HepG2 (cell line): ENCODE data around the gene CHRNB1. TPM values are rescaled to one million over a fixed set of nuclear protein-coding genes. Genes with fewer than 3 reads are reported as not detected.

Source experiments
- ARID3A ChIP-seq: IDR thresholded peaks from 2 replicates; pipeline ENCODE4 v1.6.1; 2012; ENCODE audit warnings: low read depth, low read length, improper control_type of control experiment
- ARNTL ChIP-seq: sonication (generic); formaldehyde crosslinking; IDR thresholded peaks from 2 replicates; pipeline ENCODE4 v1.4.0; 2020; ENCODE audit warnings: mild to moderate bottlenecking, missing genetic modification reagents
- BRCA1 ChIP-seq: sonication (generic); formaldehyde crosslinking; IDR thresholded peaks from 2 replicates; pipeline ENCODE4 v1.4.0; 2020; ENCODE audit warnings: missing genetic modification reagents
- ETV6 ChIP-seq: sonication (generic); formaldehyde crosslinking; conservative IDR thresholded peaks from 2 replicates; pipeline ENCODE4 v1.4.0; 2020; ENCODE audit warnings: missing genetic modification reagents
- FOXJ3 ChIP-seq: sonication (generic); formaldehyde crosslinking; IDR thresholded peaks from 2 replicates; pipeline ENCODE4 v1.4.0; 2020; ENCODE audit warnings: missing genetic modification reagents, mild to moderate bottlenecking, borderline replicate concordance
- HHEX ChIP-seq: IDR thresholded peaks from 2 replicates; pipeline ENCODE4 v1.6.1; 2016; ENCODE audit warnings: control low read depth
- ISL2 ChIP-seq: sonication (generic); formaldehyde crosslinking; IDR thresholded peaks from 2 replicates; pipeline ENCODE4 v1.5.0; 2020; ENCODE audit warnings: missing genetic modification reagents
- KAT7 ChIP-seq: IDR thresholded peaks from 2 replicates; pipeline ENCODE4 v1.6.1; 2018; ENCODE audit warnings: borderline replicate concordance, missing compliant biosample characterization
- NFKB2 ChIP-seq: sonication (generic); formaldehyde crosslinking; IDR thresholded peaks from 2 replicates; pipeline ENCODE4 v1.4.0; 2020; ENCODE audit warnings: missing genetic modification reagents, borderline replicate concordance
- NR1H2 ChIP-seq: sonication (generic); formaldehyde crosslinking; IDR thresholded peaks from 2 replicates; pipeline ENCODE4 v1.8.1; 2022; ENCODE audit warnings: low read depth, missing genetic modification reagents, borderline replicate concordance
- PHF8 ChIP-seq: sonication (generic); formaldehyde crosslinking; IDR thresholded peaks from 2 replicates; pipeline ENCODE4 v1.5.0; 2020; ENCODE audit warnings: missing genetic modification reagents
- POLR2A ChIP-seq, 2 experiments: IDR thresholded peaks; 2 replicates each; pipeline ENCODE4 v1.6.1; 2011; ENCODE audit warnings: low read depth in 2 of 2, low read length in 2 of 2, mild to moderate bottlenecking in 1 of 2, moderate library complexity in 1 of 2; ENCODE audit not compliant: insufficient read depth in 1 of 2
- SRSF1 ChIP-seq: fragments of 200-400 bp; formaldehyde crosslinking; optimal IDR thresholded peaks from 2 replicates; pipeline ENCODE3; 2017; ENCODE audit warnings: mild to moderate bottlenecking, low read depth, low read length, moderate library complexity
- TARDBP ChIP-seq: sonication (generic); formaldehyde crosslinking; IDR thresholded peaks from 2 replicates; pipeline ENCODE4 v1.8.0; 2022; ENCODE audit warnings: mild to moderate bottlenecking, missing genetic modification reagents
- TMF1 ChIP-seq: sonication (generic); formaldehyde crosslinking; IDR thresholded peaks from 2 replicates; pipeline ENCODE4 v1.8.1; 2022; ENCODE audit warnings: low read depth, missing genetic modification reagents
- YEATS2 ChIP-seq: sonication (generic); formaldehyde crosslinking; IDR thresholded peaks from 2 replicates; pipeline ENCODE4 v1.4.0; 2020; ENCODE audit warnings: missing genetic modification reagents, borderline replicate concordance
- ZFP37 ChIP-seq: sonication (generic); formaldehyde crosslinking; IDR thresholded peaks from 2 replicates; pipeline ENCODE4 v1.4.0; 2020; ENCODE audit warnings: missing genetic modification reagents, borderline replicate concordance
- ZNF235 ChIP-seq: sonication (generic); formaldehyde crosslinking; IDR thresholded peaks from 2 replicates; pipeline ENCODE4 v1.8.1; 2023; ENCODE audit warnings: mild to moderate bottlenecking, missing genetic modification reagents, borderline replicate concordance
- ZNF430 ChIP-seq: sonication (generic); formaldehyde crosslinking; IDR thresholded peaks from 2 replicates; pipeline ENCODE4 v1.9.0; 2021; ENCODE audit warnings: mild to moderate bottlenecking, missing genetic modification reagents
- ZNF446 ChIP-seq: sonication (generic); formaldehyde crosslinking; IDR thresholded peaks from 2 replicates; pipeline ENCODE4 v1.5.0; 2020; ENCODE audit warnings: mild to moderate bottlenecking, missing genetic modification reagents
- ZNF451 ChIP-seq: sonication (generic); formaldehyde crosslinking; IDR thresholded peaks from 2 replicates; pipeline ENCODE4 v1.5.0; 2020; ENCODE audit warnings: mild to moderate bottlenecking, missing genetic modification reagents
- ZNF703 ChIP-seq: sonication (generic); formaldehyde crosslinking; IDR thresholded peaks from 2 replicates; pipeline ENCODE4 v1.5.1; 2020; ENCODE audit warnings: missing genetic modification reagents, mild to moderate bottlenecking, moderate library complexity, borderline replicate concordance
- ZNF772 ChIP-seq: sonication (generic); formaldehyde crosslinking; IDR thresholded peaks from 2 replicates; pipeline ENCODE4 v1.5.0; 2020; ENCODE audit warnings: mild to moderate bottlenecking, missing genetic modification reagents
- ZNF788 ChIP-seq: sonication (generic); formaldehyde crosslinking; IDR thresholded peaks from 2 replicates; pipeline ENCODE4 v1.5.0; 2020; ENCODE audit warnings: mild to moderate bottlenecking, missing genetic modification reagents, borderline replicate concordance
- polyA plus RNA-seq, 8 experiments: library from polyadenylated mRNA; depleted of rRNA in 3 of 8; stranded (reverse) in 7 of 8; unstranded in 1 of 8; fragments of >200 nt; fragmentation: Illumina TruSeq in 4 of 8; extraction: Trizol in 4 of 8; gene quantifications; 2 replicates each; pipeline versions ENCODE4 v1.2.1 to v1.2.3, GENCODE V29; 2011 to 2016; ENCODE audit warnings: low read depth in 4 of 8, missing spikeins in 1 of 8, mixed read lengths in 1 of 8; ENCODE audit not compliant: insufficient read depth in 1 of 8
- total RNA-seq, 5 experiments: library from RNA; depleted of rRNA; stranded (reverse); fragments of >200 nt; fragmentation: Illumina TruSeq; extraction: Trizol; gene quantifications; 2 replicates each; pipeline ENCODE4 v1.2.3, GENCODE V29; 2016; ENCODE audit warnings: low read depth in 1 of 5
- TF ChIP-seq, protein P1 (sequence below): sonication (generic); formaldehyde crosslinking; IDR thresholded peaks from 2 replicates; pipeline ENCODE4 v1.4.0; 2020; ENCODE audit warnings: mild to moderate bottlenecking, missing genetic modification reagents
- TF ChIP-seq, protein P2 (sequence below): sonication (generic); formaldehyde crosslinking; IDR thresholded peaks from 2 replicates; pipeline ENCODE4 v1.4.0; 2020; ENCODE audit warnings: missing genetic modification reagents, low read depth, mild to moderate bottlenecking, borderline replicate concordance

CHRNB1 gene
- total and polyA plus RNA-seq, 2 of the 13 experiments (the other 11 are each of a cell fraction or from before 2014, with no cell fraction given) = 5.4 to 33.7 TPM

DNA sequence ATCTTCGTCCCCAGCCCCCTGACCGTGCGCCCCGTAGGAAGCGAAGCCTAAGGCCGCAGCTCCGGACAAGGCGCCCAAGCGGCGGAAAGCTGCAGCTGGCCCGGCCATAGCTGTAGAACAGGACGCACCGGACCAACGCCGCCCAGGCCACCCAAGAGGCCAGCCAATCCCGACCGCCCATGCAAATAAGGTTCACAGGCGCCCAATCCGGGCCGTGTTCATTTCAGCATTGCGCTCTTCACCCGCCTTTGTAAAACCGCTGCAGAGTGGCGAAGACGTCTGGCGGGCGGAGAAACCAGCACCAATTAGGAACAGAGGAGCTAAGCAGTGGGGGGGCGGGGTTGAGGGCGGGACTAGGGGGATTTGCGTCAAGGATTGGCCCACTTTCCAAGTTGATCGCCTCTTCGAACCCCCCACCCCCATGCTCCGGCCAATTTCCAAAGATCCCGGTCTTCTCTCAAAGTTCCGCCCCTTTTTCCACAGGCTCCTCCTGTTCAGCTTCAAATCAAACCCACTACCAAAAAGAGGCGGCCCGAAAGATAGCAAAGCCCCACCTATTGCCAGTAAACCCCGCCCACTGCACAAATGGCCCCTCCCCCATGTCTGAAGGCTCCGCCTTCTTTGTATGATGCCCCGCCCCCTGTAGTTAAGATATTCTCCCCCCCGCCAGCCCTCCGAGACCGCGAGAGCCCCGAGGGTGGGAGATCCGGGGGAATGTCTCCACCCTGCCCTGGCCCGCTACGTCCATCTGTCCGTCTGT, 40.7 kb upstream of the CHRNB1 start, which contains the start of gene TMEM256 (continued):
- 0 out of 2 replicates have a peak, but pooled peaks have one; percentile 5 for TF ChIP-seq ZNF446 (CRISPR knock-in tag)
- 0 out of 2 replicates have a peak, but pooled peaks have one; percentile 29 for TF ChIP-seq ZNF235 (CRISPR knock-in tag)
- peak; percentile 63; the same call in 1 of the 2 replicates for TF ChIP-seq ARID3A
- TF ChIP-seq ZNF772 (CRISPR knock-in tag) = peak; percentile 58; the same call in 1 of the 2 replicates
- TF ChIP-seq PHF8 (CRISPR knock-in tag) = peak; percentile 92
- 0 out of 2 replicates have a peak, but pooled peaks have one; percentile 29 for TF ChIP-seq YEATS2 (CRISPR knock-in tag)
- TF ChIP-seq, protein P1, sequence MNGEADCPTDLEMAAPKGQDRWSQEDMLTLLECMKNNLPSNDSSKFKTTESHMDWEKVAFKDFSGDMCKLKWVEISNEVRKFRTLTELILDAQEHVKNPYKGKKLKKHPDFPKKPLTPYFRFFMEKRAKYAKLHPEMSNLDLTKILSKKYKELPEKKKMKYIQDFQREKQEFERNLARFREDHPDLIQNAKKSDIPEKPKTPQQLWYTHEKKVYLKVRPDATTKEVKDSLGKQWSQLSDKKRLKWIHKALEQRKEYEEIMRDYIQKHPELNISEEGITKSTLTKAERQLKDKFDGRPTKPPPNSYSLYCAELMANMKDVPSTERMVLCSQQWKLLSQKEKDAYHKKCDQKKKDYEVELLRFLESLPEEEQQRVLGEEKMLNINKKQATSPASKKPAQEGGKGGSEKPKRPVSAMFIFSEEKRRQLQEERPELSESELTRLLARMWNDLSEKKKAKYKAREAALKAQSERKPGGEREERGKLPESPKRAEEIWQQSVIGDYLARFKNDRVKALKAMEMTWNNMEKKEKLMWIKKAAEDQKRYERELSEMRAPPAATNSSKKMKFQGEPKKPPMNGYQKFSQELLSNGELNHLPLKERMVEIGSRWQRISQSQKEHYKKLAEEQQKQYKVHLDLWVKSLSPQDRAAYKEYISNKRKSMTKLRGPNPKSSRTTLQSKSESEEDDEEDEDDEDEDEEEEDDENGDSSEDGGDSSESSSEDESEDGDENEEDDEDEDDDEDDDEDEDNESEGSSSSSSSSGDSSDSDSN (CRISPR knock-in tag) = peak; percentile 4; the same call in 1 of the 2 replicates
- TF ChIP-seq NR1H2 (CRISPR knock-in tag) = 0 out of 2 replicates have a peak, but pooled peaks have one; percentile 43
- peak; percentile 28; the same call in 1 of the 2 replicates for TF ChIP-seq ZNF788 (CRISPR knock-in tag)
- 0 out of 2 replicates have a peak, but pooled peaks have one; percentile 30 for TF ChIP-seq FOXJ3 (CRISPR knock-in tag)
- 0 out of 2 replicates have a peak, but pooled peaks have one; percentile 35 for TF ChIP-seq ZNF451
- TF ChIP-seq ARNTL = 0 out of 2 replicates have a peak, but pooled peaks have one; percentile 32
- TF ChIP-seq NFKB2 (CRISPR knock-in tag) = peak; percentile 89; the same call in 1 of the 2 replicates
- TF ChIP-seq TARDBP = peak; percentile 40; the same call in 1 of the 2 replicates
- peak; percentile 94 for TF ChIP-seq POLR2A (IDR thresholded peaks at IDR 0.05; ENCODE audit: insufficient read depth in 1 of 2, low read depth in 2 of 2, low read length in 2 of 2)
- peak; percentile 57; the same call in 1 of the 2 replicates for TF ChIP-seq HHEX
- TF ChIP-seq SRSF1 = peak; percentile 22
- TF ChIP-seq, protein P2, sequence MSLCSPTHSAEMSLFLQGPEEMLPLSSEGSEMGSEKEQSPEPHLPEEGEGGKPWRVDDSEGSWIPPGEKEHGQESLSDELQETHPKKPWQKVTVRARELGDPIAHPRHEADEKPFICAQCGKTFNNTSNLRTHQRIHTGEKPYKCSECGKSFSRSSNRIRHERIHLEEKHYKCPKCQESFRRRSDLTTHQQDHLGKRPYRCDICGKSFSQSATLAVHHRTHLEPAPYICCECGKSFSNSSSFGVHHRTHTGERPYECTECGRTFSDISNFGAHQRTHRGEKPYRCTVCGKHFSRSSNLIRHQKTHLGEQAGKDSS (CRISPR knock-in tag) = 0 out of 2 replicates have a peak, but pooled peaks have one; percentile 37
- TF ChIP-seq KAT7 = no peak
- 0 out of 2 replicates have a peak, but pooled peaks have one; percentile 52 for TF ChIP-seq TMF1 (CRISPR knock-in tag)
- 0 out of 2 replicates have a peak, but pooled peaks have one; percentile 64 for TF ChIP-seq BRCA1
- no peak; the same call in 1 of the 2 replicates for TF ChIP-seq ZNF430
- no peak; the same call in 1 of the 2 replicates for TF ChIP-seq ZFP37 (CRISPR knock-in tag)
- TF ChIP-seq ISL2 (CRISPR knock-in tag) = peak; percentile 43; the same call in 1 of the 2 replicates
- no peak; the same call in 1 of the 2 replicates for TF ChIP-seq ETV6 (CRISPR knock-in tag)
- no peak for TF ChIP-seq ZNF703 (CRISPR knock-in tag)
